HG02588 (cell line): ENCODE data around the gene RBFOX1.

Experiments
- ATAC-seq: cut with Tn5 transposase; IDR thresholded peaks from one replicate; pipeline ENCODE4 v1.9.1; 2021; ENCODE audit warnings: mild to moderate bottlenecking, moderate library complexity; ENCODE audit not compliant: unreplicated experiment

Gene RBFOX1

GRCh38 chr16:7372095-7372494 is 39.5 kb downstream of the RBFOX1 start:
- ATAC-seq: no peak

- ATAC-seq: no peak
Observed at GRCh38 chr16:7373776-7374175, 41.1 kb downstream of the RBFOX1 start.

- ATAC-seq: no peak
Observed at GRCh38 chr16:7374614-7375174, 42.0 kb downstream of the RBFOX1 start.

- ATAC-seq: no peak
Observed at GRCh38 chr16:7376227-7376626, 43.6 kb downstream of the RBFOX1 start.

- no peak for ATAC-seq
Observed at GRCh38 chr16:7377231-7377630, 44.6 kb downstream of the RBFOX1 start.

GRCh38 chr16:7378024-7378695 is 45.5 kb downstream of the RBFOX1 start:
- no peak for ATAC-seq

GRCh38 chr16:7380441-7380840 is 47.8 kb downstream of the RBFOX1 start:
- no peak for ATAC-seq

- ATAC-seq: no peak
Observed at GRCh38 chr16:7380911-7381310, 48.3 kb downstream of the RBFOX1 start.

- ATAC-seq: no peak
Observed at GRCh38 chr16:7381671-7382070, 49.0 kb downstream of the RBFOX1 start.

- ATAC-seq: no peak
Observed at GRCh38 chr16:7382521-7382920, 49.9 kb downstream of the RBFOX1 start.

- no peak for ATAC-seq
Observed at GRCh38 chr16:7390974-7391373, 58.3 kb downstream of the RBFOX1 start.

GRCh38 chr16:7391694-7392093 is 59.0 kb downstream of the RBFOX1 start:
- ATAC-seq: no peak

- ATAC-seq: no peak
Observed at GRCh38 chr16:7392206-7392605, 59.6 kb downstream of the RBFOX1 start.

GRCh38 chr16:7393680-7394079 is 61.0 kb downstream of the RBFOX1 start:
- no peak for ATAC-seq

- no peak for ATAC-seq
Observed at GRCh38 chr16:7394720-7395336, 62.2 kb downstream of the RBFOX1 start.

GRCh38 chr16:7397901-7398300 is 65.3 kb downstream of the RBFOX1 start:
- ATAC-seq: no peak

GRCh38 chr16:7398536-7398935 is 65.9 kb downstream of the RBFOX1 start:
- no peak for ATAC-seq

GRCh38 chr16:7399296-7399695 is 66.7 kb downstream of the RBFOX1 start:
- no peak for ATAC-seq

GRCh38 chr16:7400117-7400890 is 67.7 kb downstream of the RBFOX1 start:
- ATAC-seq: no peak

- ATAC-seq: no peak
Observed at GRCh38 chr16:7404217-7404616, 71.6 kb downstream of the RBFOX1 start.

- ATAC-seq: no peak
Observed at GRCh38 chr16:7405166-7405565, 72.5 kb downstream of the RBFOX1 start.
